Suprapubic skin (tissue), 4 donors: ENCODE measurements around the gene UNC13B.

Experiments
- CTCF ChIP-seq, 2 donors: fragments of 200-600 bp in 1 of 2; fragments of 450-650 bp in 1 of 2; sonication (generic) in 1 of 2; IDR thresholded peaks; one replicate each; pipeline ENCODE4 v1.5.1; 2016 to 2019; ENCODE audit warnings: antibody characterized with exemption in 2 of 2, mild to moderate bottlenecking in 1 of 2, moderate library complexity in 1 of 2
- EP300 ChIP-seq: sonication (generic); formaldehyde crosslinking; IDR thresholded peaks from one replicate; pipeline ENCODE4 v1.6.1; 2017; ENCODE audit warnings: antibody characterized with exemption
- POLR2A ChIP-seq, 2 donors: fragments of 450-650 bp; IDR thresholded peaks; one replicate each; pipeline ENCODE4 v1.6.1; 2017; ENCODE audit warnings: antibody characterized with exemption in 2 of 2, mild to moderate bottlenecking in 2 of 2, moderate library complexity in 2 of 2
- POLR2AphosphoS5 ChIP-seq, 3 donors: sonication (generic); formaldehyde crosslinking; IDR thresholded peaks; one replicate each; pipeline ENCODE4 v1.6.1; 2017; ENCODE audit warnings: antibody characterized with exemption in 3 of 3

GRCh38 chr9:35370241-35370640 is 208.4 kb downstream of the UNC13B start:
- TF ChIP-seq POLR2AphosphoS5 (IDR thresholded peaks at IDR 0.05): no peak
- TF ChIP-seq EP300: no peak
- no peak for TF ChIP-seq CTCF (IDR thresholded peaks at IDR 0.05)
- no peak for TF ChIP-seq POLR2A (IDR thresholded peaks at IDR 0.05)
